DND-41 (cell line): ENCODE measurements around the gene WDR38.

Source experiments
- ATAC-seq: fragments of 200-7000 bp; cut with Tn5 transposase; 3 replicates; pipeline ENCODE4 v1.9.1; 2021; ENCODE audit warnings: low read depth; ENCODE audit not compliant: insufficient read depth
- DNase-seq: peaks from one replicate; pipeline ENCODE4 v3.0.0-alpha.2; 2020
- H2AFZ ChIP-seq: 2 replicates; pipeline ENCODE4 v1.6.0; 2012; ENCODE audit warnings: low read depth, low read length
- H3K27ac ChIP-seq: 2 replicates; pipeline ENCODE4 v1.5.1; 2012; ENCODE audit warnings: low read length, inconsistent platforms
- H3K27me3 ChIP-seq: fragments of 200-600 bp; sonication (generic); 2 replicates; pipeline ENCODE4 v1.6.0; 2012; ENCODE audit warnings: low read length, mild to moderate bottlenecking, inconsistent platforms; ENCODE audit not compliant: insufficient read depth, poor library complexity
- H3K36me3 ChIP-seq: 2 replicates; pipeline ENCODE4 v1.5.1; 2012; ENCODE audit warnings: low read length, inconsistent platforms; ENCODE audit not compliant: insufficient read depth
- H3K4me1 ChIP-seq: 2 replicates; pipeline ENCODE4 v1.5.1; 2012; ENCODE audit warnings: mild to moderate bottlenecking, low read length; ENCODE audit not compliant: insufficient read depth
- H3K4me2 ChIP-seq: 2 replicates; pipeline ENCODE4 v1.6.0; 2012; ENCODE audit warnings: mild to moderate bottlenecking, moderate library complexity, low read length, inconsistent platforms; ENCODE audit not compliant: insufficient read depth
- H3K4me3 ChIP-seq, 2 experiments: fragments of 200-600 bp in 1 of 2; shearing (Covaris generic) in 1 of 2; 2 replicates each; pipeline ENCODE4 v1.5.1; 2012 to 2016; ENCODE audit warnings: inconsistent platforms in 2 of 2, low read length in 2 of 2, mild to moderate bottlenecking in 2 of 2, low read depth in 1 of 2, moderate library complexity in 1 of 2
- H3K79me2 ChIP-seq: 2 replicates; pipeline ENCODE4 v1.6.0; 2012; ENCODE audit warnings: low read length, inconsistent platforms; ENCODE audit not compliant: insufficient read depth
- H3K9ac ChIP-seq: 2 replicates; pipeline ENCODE4 v1.6.0; 2012; ENCODE audit warnings: low read depth, mild to moderate bottlenecking, inconsistent platforms, low read length, moderate library complexity
- H3K9me3 ChIP-seq: 2 replicates; pipeline ENCODE4 v1.5.1; 2012; ENCODE audit warnings: low read length, moderate library complexity, mild to moderate bottlenecking, inconsistent platforms; ENCODE audit not compliant: insufficient read depth, severe bottlenecking
- H4K20me1 ChIP-seq: 2 replicates; pipeline ENCODE4 v1.6.0; 2012; ENCODE audit warnings: low read length; ENCODE audit not compliant: insufficient read depth
- EZH2 ChIP-seq: IDR thresholded peaks from 3 replicates; pipeline ENCODE4 v1.6.1; 2012; ENCODE audit warnings: borderline replicate concordance, low read depth, mild to moderate bottlenecking, moderate library complexity, low read length, inconsistent platforms; ENCODE audit not compliant: severe bottlenecking
- TF ChIP-seq, protein P1 (sequence below): IDR thresholded peaks from 2 replicates; pipeline ENCODE4 v1.5.1; 2012; ENCODE audit warnings: borderline replicate concordance, low read length, moderate library complexity, mild to moderate bottlenecking; ENCODE audit not compliant: poor library complexity, severe bottlenecking; ENCODE audit errors: extremely low read depth

WDR38 gene

GRCh38 chr9:124814164-124814535, 39.1 kb upstream of the WDR38 start:
- H2AFZ ChIP-seq, result no peak overlapping the region
- no peaks in the 10 kb centered on the region for H3K9me3 ChIP-seq
- H3K4me1 ChIP-seq, result peaks cover 13% of the 10 kb centered on the region
- no peaks in the 10 kb centered on the region for H3K36me3 ChIP-seq
- H4K20me1 ChIP-seq, result no peaks in the 10 kb centered on the region
- H3K79me2 ChIP-seq, result no peaks in the 10 kb centered on the region
- H3K4me2 ChIP-seq, result no peak overlapping the region
- ATAC-seq (no peak), DNase-seq (no peak)
- no peaks in the 10 kb centered on the region for H3K27me3 ChIP-seq
- no peak overlapping the region for H3K9ac ChIP-seq
- no peak overlapping the region for H3K4me3 ChIP-seq
- TF ChIP-seq, protein P1, sequence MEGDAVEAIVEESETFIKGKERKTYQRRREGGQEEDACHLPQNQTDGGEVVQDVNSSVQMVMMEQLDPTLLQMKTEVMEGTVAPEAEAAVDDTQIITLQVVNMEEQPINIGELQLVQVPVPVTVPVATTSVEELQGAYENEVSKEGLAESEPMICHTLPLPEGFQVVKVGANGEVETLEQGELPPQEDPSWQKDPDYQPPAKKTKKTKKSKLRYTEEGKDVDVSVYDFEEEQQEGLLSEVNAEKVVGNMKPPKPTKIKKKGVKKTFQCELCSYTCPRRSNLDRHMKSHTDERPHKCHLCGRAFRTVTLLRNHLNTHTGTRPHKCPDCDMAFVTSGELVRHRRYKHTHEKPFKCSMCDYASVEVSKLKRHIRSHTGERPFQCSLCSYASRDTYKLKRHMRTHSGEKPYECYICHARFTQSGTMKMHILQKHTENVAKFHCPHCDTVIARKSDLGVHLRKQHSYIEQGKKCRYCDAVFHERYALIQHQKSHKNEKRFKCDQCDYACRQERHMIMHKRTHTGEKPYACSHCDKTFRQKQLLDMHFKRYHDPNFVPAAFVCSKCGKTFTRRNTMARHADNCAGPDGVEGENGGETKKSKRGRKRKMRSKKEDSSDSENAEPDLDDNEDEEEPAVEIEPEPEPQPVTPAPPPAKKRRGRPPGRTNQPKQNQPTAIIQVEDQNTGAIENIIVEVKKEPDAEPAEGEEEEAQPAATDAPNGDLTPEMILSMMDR, result no peak
- TF ChIP-seq EZH2, result no peak
- no peak overlapping the region for H3K27ac ChIP-seq

GRCh38 chr9:124815601-124816000, 37.7 kb upstream of the WDR38 start:
- TF ChIP-seq EZH2, result no peak
- TF ChIP-seq, protein P1, result no peak
- H3K4me1 ChIP-seq, result peaks cover 16% of the 10 kb centered on the region
- no peaks in the 10 kb centered on the region for H4K20me1 ChIP-seq
- H3K9me3 ChIP-seq, result no peaks in the 10 kb centered on the region
- no peak overlapping the region for H2AFZ ChIP-seq
- no peak overlapping the region for H3K27ac ChIP-seq
- H3K9ac ChIP-seq, result no peak overlapping the region
- DNase-seq (no peak), ATAC-seq (no peak)
- no peak overlapping the region for H3K4me2 ChIP-seq
- no peaks in the 10 kb centered on the region for H3K27me3 ChIP-seq
- H3K4me3 ChIP-seq, result no peak overlapping the region
- H3K36me3 ChIP-seq, result no peaks in the 10 kb centered on the region
- H3K79me2 ChIP-seq, result no peaks in the 10 kb centered on the region

GRCh38 chr9:124818431-124819281, 34.6 kb upstream of the WDR38 start:
- Histone ChIP-seq H3K9ac (peak overlapping the region; percentile 45), H2AFZ (peak overlapping the region; percentile 60; the same call in 1 of the 2 replicates), H3K4me2 (peak overlapping the region; percentile 29; the same call in 1 of the 2 replicates), H3K27ac (peak overlapping the region; percentile 65), H4K20me1 (no peaks in the 10 kb centered on the region), H3K36me3 (no peaks in the 10 kb centered on the region), H3K79me2 (no peaks in the 10 kb centered on the region), H3K4me1 (peaks cover 16% of the 10 kb centered on the region), H3K9me3 (no peaks in the 10 kb centered on the region), H3K4me3 (no peak overlapping the region), H3K27me3 (no peaks in the 10 kb centered on the region)
- DNase-seq (peak; percentile 72), ATAC-seq (peak; percentile 90)
- no peak for TF ChIP-seq EZH2
- TF ChIP-seq, protein P1, result no peak
